MM.1S (cell line): Measurements from ENCODE around the gene MEAF6.

ENCODE experiments used
- DNase-seq: peaks from one replicate; pipeline ENCODE4 v3.0.0-alpha.2; 2015
- H2AFZ ChIP-seq: fragments of 300-600 bp; sonication (generic); 2 replicates; pipeline ENCODE4 v1.6.0; 2016; ENCODE audit warnings: antibody characterized with exemption, low read length
- H3F3A ChIP-seq: fragments of 300-600 bp; sonication (generic); 2 replicates; pipeline ENCODE4 v1.6.1; 2016; ENCODE audit warnings: mild to moderate bottlenecking, antibody characterized with exemption, low read length, moderate library complexity, mixed read lengths; ENCODE audit not compliant: insufficient read depth
- H3K27ac ChIP-seq: fragments of 300-600 bp; sonication (generic); 2 replicates; pipeline ENCODE4 v1.5.1; 2016; ENCODE audit warnings: mild to moderate bottlenecking, low read length
- H3K27me3 ChIP-seq: fragments of 300-600 bp; sonication (generic); replicated peaks from 2 replicates; pipeline ENCODE4 v1.6.0; 2016; ENCODE audit warnings: low read length; ENCODE audit not compliant: insufficient read depth
- H3K36me3 ChIP-seq: fragments of 300-600 bp; sonication (generic); replicated peaks from 2 replicates; pipeline ENCODE4 v1.6.1; 2016; ENCODE audit warnings: mild to moderate bottlenecking, low read length, mixed read lengths; ENCODE audit not compliant: insufficient read depth
- H3K4me1 ChIP-seq: fragments of 300-600 bp; sonication (generic); 2 replicates; pipeline ENCODE4 v1.6.1; 2016; ENCODE audit warnings: low read length, mixed read lengths
- H3K4me2 ChIP-seq: fragments of 300-600 bp; sonication (generic); 2 replicates; pipeline ENCODE4 v1.6.0; 2016; ENCODE audit warnings: low read depth, low read length
- H3K4me3 ChIP-seq: fragments of 300-600 bp; sonication (generic); 2 replicates; pipeline ENCODE4 v1.5.1; 2016; ENCODE audit warnings: low read length, mixed read lengths
- H3K79me2 ChIP-seq: fragments of 300-600 bp; sonication (generic); 2 replicates; pipeline ENCODE4 v1.6.1; 2016; ENCODE audit warnings: mixed run types, low read length, mixed read lengths
- H3K9ac ChIP-seq: fragments of 300-600 bp; sonication (generic); 2 replicates; pipeline ENCODE4 v1.6.1; 2016; ENCODE audit warnings: low read length, mixed read lengths
- H3K9me2 ChIP-seq: fragments of 300-600 bp; sonication (generic); replicated peaks from 2 replicates; pipeline ENCODE4 v1.6.1; 2016; ENCODE audit warnings: mild to moderate bottlenecking, low read length, mixed read lengths; ENCODE audit not compliant: insufficient read depth
- H3K9me3 ChIP-seq: fragments of 300-600 bp; sonication (generic); replicated peaks from 2 replicates; pipeline ENCODE4 v1.6.1; 2016; ENCODE audit warnings: mild to moderate bottlenecking, low read length, mixed read lengths; ENCODE audit not compliant: insufficient read depth
- H4K20me1 ChIP-seq: fragments of 300-600 bp; sonication (generic); 2 replicates; pipeline ENCODE4 v1.6.1; 2016; ENCODE audit warnings: mild to moderate bottlenecking, low read length, moderate library complexity, mixed read lengths; ENCODE audit not compliant: insufficient read depth
- CTCF ChIP-seq: fragments of 300-600 bp; sonication (generic); IDR thresholded peaks from 2 replicates; pipeline ENCODE4 v1.5.1; 2016; ENCODE audit warnings: antibody characterized with exemption, low read length, mixed read lengths
- EZH2 ChIP-seq: fragments of 300-600 bp; sonication (generic); optimal IDR thresholded peaks from 2 replicates; pipeline ENCODE3; 2017; ENCODE audit warnings: low read depth, mild to moderate bottlenecking, antibody characterized with exemption, low read length, mixed read lengths
- EZH2phosphoT487 ChIP-seq: fragments of 300-600 bp; sonication (generic); IDR thresholded peaks from 2 replicates; pipeline ENCODE4 v1.6.1; 2018; ENCODE audit warnings: antibody characterized with exemption, low read length

Gene MEAF6

GRCh38 chr1:37474697-37475379 is 39.7 kb downstream of the MEAF6 start:
- peaks cover 5% of the 10 kb centered on the region for H3K36me3 ChIP-seq
- H3K27ac ChIP-seq: peak overlapping the region; percentile 87; the same call in 1 of the 2 replicates
- peak overlapping the region; percentile 99 for H3K4me2 ChIP-seq
- H3K27me3 ChIP-seq: no peaks in the 10 kb centered on the region
- peaks cover 66% of the 10 kb centered on the region for H3K79me2 ChIP-seq
- peaks cover 18% of the 10 kb centered on the region; the same call in 1 of the 2 replicates for H4K20me1 ChIP-seq
- H3K4me1 ChIP-seq: peaks cover 33% of the 10 kb centered on the region
- no peak overlapping the region for H2AFZ ChIP-seq
- H3K9me3 ChIP-seq: no peaks in the 10 kb centered on the region
- H3K9me2 ChIP-seq: no peaks in the 10 kb centered on the region
- TF ChIP-seq EZH2phosphoT487 (no peak), CTCF (no peak), EZH2 (no peak)
- peak overlapping the region; percentile 99 for H3K4me3 ChIP-seq
- no peak for DNase-seq
- H3F3A ChIP-seq: peaks cover 45% of the 10 kb centered on the region
- H3K9ac ChIP-seq: peak overlapping the region; percentile 93

GRCh38 chr1:37474046-37474696 is 40.4 kb downstream of the MEAF6 start, which contains the start of gene ZC3H12A:
TSS of gene ZC3H12A (plus strand) at chr1:37474580. CDS start at chr1:37475497, 917 bp downstream.
- Histone ChIP-seq H3K27me3 (no peaks in the 10 kb centered on the region), H3K36me3 (peaks cover 5% of the 10 kb centered on the region), H3K9me2 (no peaks in the 10 kb centered on the region), H3K9me3 (no peaks in the 10 kb centered on the region), H3K79me2 (peaks cover 59% of the 10 kb centered on the region), H3K4me3 (peak within 1 kb of the TSS; percentile 99), H3K27ac (peak within 1 kb of the TSS; percentile 87; the same call in 1 of the 2 replicates), H4K20me1 (peaks cover 15% of the 10 kb centered on the region; the same call in 1 of the 2 replicates), H3F3A (peaks cover 45% of the 10 kb centered on the region), H2AFZ (peak within 1 kb of the TSS; percentile 95), H3K4me2 (peak within 1 kb of the TSS; percentile 99), H3K9ac (peak within 1 kb of the TSS; percentile 93), H3K4me1 (peaks cover 31% of the 10 kb centered on the region)
- peak; percentile 95 for DNase-seq
- TF ChIP-seq EZH2phosphoT487: no peak
- TF ChIP-seq CTCF: no peak
- TF ChIP-seq EZH2: no peak

GRCh38 chr1:37473431-37474045 is 41.0 kb downstream of the MEAF6 start:
- no peaks in the 10 kb centered on the region for H3K9me2 ChIP-seq
- DNase-seq: no peak
- peaks cover 46% of the 10 kb centered on the region for H3F3A ChIP-seq
- H3K36me3 ChIP-seq: peaks cover 5% of the 10 kb centered on the region
- H3K27ac ChIP-seq: no peak overlapping the region
- H3K79me2 ChIP-seq: peaks cover 53% of the 10 kb centered on the region
- peaks cover 9% of the 10 kb centered on the region; the same call in 1 of the 2 replicates for H4K20me1 ChIP-seq
- H3K27me3 ChIP-seq: no peaks in the 10 kb centered on the region
- peak overlapping the region; percentile 93 for H3K4me2 ChIP-seq
- H3K4me3 ChIP-seq: peak overlapping the region; percentile 91
- TF ChIP-seq EZH2 (no peak), CTCF (no peak), EZH2phosphoT487 (no peak)
- no peaks in the 10 kb centered on the region for H3K9me3 ChIP-seq
- peaks cover 25% of the 10 kb centered on the region for H3K4me1 ChIP-seq
- H3K9ac ChIP-seq: peak overlapping the region; percentile 50
- peak overlapping the region; percentile 95 for H2AFZ ChIP-seq
